ENCODE results near the gene SERPINB2.

SERPINB2 gene

DNA sequence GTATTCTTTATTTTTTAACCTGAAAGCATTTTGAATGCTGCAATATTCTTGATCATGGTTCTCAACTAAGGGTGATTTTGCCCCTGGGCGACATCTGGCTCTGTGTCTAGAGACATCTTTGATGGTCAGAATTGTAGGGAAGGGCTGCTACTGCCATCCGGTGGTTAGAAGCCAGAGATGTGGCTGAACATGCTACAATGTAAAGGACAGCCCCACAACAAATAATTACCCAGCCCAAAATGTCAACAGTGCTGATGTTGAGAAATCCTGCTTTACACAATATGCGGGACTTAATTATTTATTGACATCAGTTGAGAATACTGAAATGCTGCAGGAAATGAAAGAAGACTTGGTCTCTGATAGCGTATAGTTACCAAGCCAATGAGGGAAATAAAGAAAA lies 37.5 kb upstream of the SERPINB2 start:
- H3K27me3 ChIP-seq (ENCODE audit: control insufficient read depth in 3 of 3, insufficient read depth in 3 of 3, low read depth in 1 of 3, low read length in 3 of 3), result no peaks in the 10 kb centered on the region

DNA sequence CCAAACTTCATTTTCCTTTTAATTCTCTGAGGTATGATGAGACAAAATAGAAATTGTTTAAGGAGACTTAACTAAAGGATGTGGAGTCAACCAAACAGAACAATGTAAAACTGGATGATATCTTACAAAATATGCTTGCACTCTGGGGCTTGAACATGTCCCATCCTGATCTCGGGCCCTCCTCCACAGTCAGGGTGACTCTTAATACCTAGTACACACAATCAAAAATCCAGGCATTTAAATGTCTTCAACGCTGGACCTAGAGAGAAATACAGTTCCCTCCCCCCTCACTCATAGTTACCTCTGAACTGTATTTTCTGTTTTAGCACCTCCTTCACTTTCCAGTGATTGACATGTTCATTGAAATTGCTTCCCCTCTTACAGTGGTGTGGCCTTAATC lies 36.9 kb upstream of the SERPINB2 start:
- Histone ChIP-seq H3K9me3 (replicated peaks in 1 of 2; ENCODE audit: control insufficient read depth in 2 of 2, insufficient read depth in 1 of 2, low read depth in 1 of 2, low read length in 2 of 2) (no peaks in the 10 kb centered on the region), H3K36me3 (replicated peaks in 1 of 2; ENCODE audit: control insufficient read depth in 2 of 2, insufficient read depth in 2 of 2, low read length in 2 of 2) (no peaks in the 10 kb centered on the region), H3K23ac (ENCODE audit: low read depth, low read length, poor library complexity) (no peak overlapping the region), H2AK5ac (ENCODE audit: low read depth, low read length) (no peak overlapping the region), H3K79me1 (ENCODE audit: low read depth, low read length) (no peaks in the 10 kb centered on the region), H3K14ac (ENCODE audit: low read length) (no peak overlapping the region), H4K91ac (ENCODE audit: low read depth, low read length, poor library complexity) (no peak overlapping the region), H3K27ac (replicated peaks; ENCODE audit: low read length) (no peak overlapping the region), H2BK15ac (ENCODE audit: low read length) (no peak overlapping the region), H3K4me3 (ENCODE audit: low read length in 2 of 2) (no peak overlapping the region), H3K4ac (ENCODE audit: low read length) (no peak overlapping the region), H2BK120ac (ENCODE audit: low read depth, low read length) (no peak overlapping the region), H3K18ac (ENCODE audit: low read length) (no peak overlapping the region), H3K27me3 (ENCODE audit: control insufficient read depth in 3 of 3, insufficient read depth in 3 of 3, low read depth in 1 of 3, low read length in 3 of 3) (no peaks in the 10 kb centered on the region), H2BK12ac (ENCODE audit: low read length) (no peak overlapping the region), H3K9ac (ENCODE audit: low read depth, low read length, poor library complexity) (no peak overlapping the region), H3K4me2 (ENCODE audit: insufficient read depth, low read length, poor library complexity, severe bottlenecking) (no peak overlapping the region), H2AFZ (ENCODE audit: low read length) (no peak overlapping the region), H2BK5ac (ENCODE audit: low read length) (no peak overlapping the region), H4K8ac (ENCODE audit: low read depth, low read length) (no peak overlapping the region), H3K4me1 (ENCODE audit: control insufficient read depth in 2 of 2, insufficient read depth in 1 of 2, low read depth in 1 of 2, low read length in 2 of 2) (no peaks in the 10 kb centered on the region)
- no peak for DNase-seq (ENCODE audit: low spot score)
- whole genome bisulfite sequencing, 2 donors (ENCODE audit: extremely low coverage in 2 of 2, insufficient read length in 2 of 2, insufficient replicate concordance in 1 of 2), result no CpG with 5 or more reads among the region's 2 CpGs

More for the DNA sequence above, 37.5 kb upstream of the SERPINB2 start:
- Histone ChIP-seq H3K79me1 (ENCODE audit: low read depth, low read length) (no peaks in the 10 kb centered on the region), H3K4me2 (ENCODE audit: insufficient read depth, low read length, poor library complexity, severe bottlenecking) (no peak overlapping the region), H2AK5ac (ENCODE audit: low read depth, low read length) (no peak overlapping the region), H3K27ac (replicated peaks; ENCODE audit: low read length) (no peak overlapping the region), H2BK5ac (ENCODE audit: low read length) (no peak overlapping the region), H2BK120ac (ENCODE audit: low read depth, low read length) (no peak overlapping the region), H3K4me1 (ENCODE audit: control insufficient read depth in 2 of 2, insufficient read depth in 1 of 2, low read depth in 1 of 2, low read length in 2 of 2) (no peaks in the 10 kb centered on the region), H2AFZ (ENCODE audit: low read length) (no peak overlapping the region), H3K14ac (ENCODE audit: low read length) (no peak overlapping the region), H3K9me3 (replicated peaks in 1 of 2; ENCODE audit: control insufficient read depth in 2 of 2, insufficient read depth in 1 of 2, low read depth in 1 of 2, low read length in 2 of 2) (no peaks in the 10 kb centered on the region), H3K4ac (ENCODE audit: low read length) (no peak overlapping the region), H4K91ac (ENCODE audit: low read depth, low read length, poor library complexity) (no peak overlapping the region), H3K36me3 (replicated peaks in 1 of 2; ENCODE audit: control insufficient read depth in 2 of 2, insufficient read depth in 2 of 2, low read length in 2 of 2) (no peaks in the 10 kb centered on the region), H4K8ac (ENCODE audit: low read depth, low read length) (no peak overlapping the region), H2BK12ac (ENCODE audit: low read length) (no peak overlapping the region), H3K4me3 (ENCODE audit: low read length in 2 of 2) (no peak overlapping the region), H3K23ac (ENCODE audit: low read depth, low read length, poor library complexity) (no peak overlapping the region), H2BK15ac (ENCODE audit: low read length) (no peak overlapping the region), H3K18ac (ENCODE audit: low read length) (no peak overlapping the region), H3K9ac (ENCODE audit: low read depth, low read length, poor library complexity) (no peak overlapping the region)
- peak; percentile 6 for DNase-seq (ENCODE audit: low spot score)
- no CpG with 5 or more reads among the region's 4 CpGs for WGBS, 2 donors (ENCODE audit: extremely low coverage in 2 of 2, insufficient read length in 2 of 2, insufficient replicate concordance in 1 of 2)

DNA sequence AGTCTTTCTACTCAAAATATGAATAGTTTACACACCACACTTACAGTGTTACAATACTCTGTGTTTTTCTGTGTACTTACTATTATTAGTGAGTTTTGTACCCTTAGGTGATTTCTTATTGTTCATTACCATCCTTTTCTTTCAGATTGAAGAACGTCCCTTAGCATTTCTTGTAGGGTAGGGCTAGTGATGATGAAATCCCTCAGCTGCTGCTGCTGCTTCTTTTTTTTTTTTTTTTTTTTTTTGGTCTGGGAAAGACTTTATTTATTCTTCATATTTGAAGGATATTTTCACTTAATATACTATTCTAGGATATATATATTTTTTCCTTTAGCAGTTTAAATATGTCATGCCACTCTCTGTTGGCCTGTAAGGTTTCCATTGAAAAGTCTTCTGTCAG lies 29.0 kb upstream of the SERPINB2 start:
- Histone ChIP-seq H3K79me1 (ENCODE audit: low read depth, low read length) (no peaks in the 10 kb centered on the region), H3K9ac (ENCODE audit: low read depth, low read length, poor library complexity) (no peak overlapping the region), H3K4me1 (ENCODE audit: control insufficient read depth in 2 of 2, insufficient read depth in 1 of 2, low read depth in 1 of 2, low read length in 2 of 2) (no peaks in the 10 kb centered on the region), H2AK5ac (ENCODE audit: low read depth, low read length) (no peak overlapping the region), H2BK120ac (ENCODE audit: low read depth, low read length) (no peak overlapping the region), H2BK15ac (ENCODE audit: low read length) (no peak overlapping the region), H3K27ac (replicated peaks; ENCODE audit: low read length) (no peak overlapping the region), H2BK5ac (ENCODE audit: low read length) (no peak overlapping the region), H3K4ac (ENCODE audit: low read length) (no peak overlapping the region), H3K23ac (ENCODE audit: low read depth, low read length, poor library complexity) (no peak overlapping the region), H2BK12ac (ENCODE audit: low read length) (no peak overlapping the region), H2AFZ (ENCODE audit: low read length) (no peak overlapping the region), H3K27me3 (ENCODE audit: control insufficient read depth in 3 of 3, insufficient read depth in 3 of 3, low read depth in 1 of 3, low read length in 3 of 3) (no peaks in the 10 kb centered on the region), H3K4me2 (ENCODE audit: insufficient read depth, low read length, poor library complexity, severe bottlenecking) (no peak overlapping the region), H3K14ac (ENCODE audit: low read length) (no peak overlapping the region), H3K4me3 (ENCODE audit: low read length in 2 of 2) (no peak overlapping the region), H4K8ac (ENCODE audit: low read depth, low read length) (no peak overlapping the region), H3K9me3 (replicated peaks in 1 of 2; ENCODE audit: control insufficient read depth in 2 of 2, insufficient read depth in 1 of 2, low read depth in 1 of 2, low read length in 2 of 2) (no peaks in the 10 kb centered on the region), H3K18ac (ENCODE audit: low read length) (no peak overlapping the region), H4K91ac (ENCODE audit: low read depth, low read length, poor library complexity) (no peak overlapping the region), H3K36me3 (replicated peaks in 1 of 2; ENCODE audit: control insufficient read depth in 2 of 2, insufficient read depth in 2 of 2, low read length in 2 of 2) (no peaks in the 10 kb centered on the region)
- DNase-seq (ENCODE audit: low spot score), result no peak
- WGBS, 2 donors (ENCODE audit: extremely low coverage in 2 of 2, insufficient read length in 2 of 2, insufficient replicate concordance in 1 of 2), result no CpG with 5 or more reads among the region's 1 CpG

DNA sequence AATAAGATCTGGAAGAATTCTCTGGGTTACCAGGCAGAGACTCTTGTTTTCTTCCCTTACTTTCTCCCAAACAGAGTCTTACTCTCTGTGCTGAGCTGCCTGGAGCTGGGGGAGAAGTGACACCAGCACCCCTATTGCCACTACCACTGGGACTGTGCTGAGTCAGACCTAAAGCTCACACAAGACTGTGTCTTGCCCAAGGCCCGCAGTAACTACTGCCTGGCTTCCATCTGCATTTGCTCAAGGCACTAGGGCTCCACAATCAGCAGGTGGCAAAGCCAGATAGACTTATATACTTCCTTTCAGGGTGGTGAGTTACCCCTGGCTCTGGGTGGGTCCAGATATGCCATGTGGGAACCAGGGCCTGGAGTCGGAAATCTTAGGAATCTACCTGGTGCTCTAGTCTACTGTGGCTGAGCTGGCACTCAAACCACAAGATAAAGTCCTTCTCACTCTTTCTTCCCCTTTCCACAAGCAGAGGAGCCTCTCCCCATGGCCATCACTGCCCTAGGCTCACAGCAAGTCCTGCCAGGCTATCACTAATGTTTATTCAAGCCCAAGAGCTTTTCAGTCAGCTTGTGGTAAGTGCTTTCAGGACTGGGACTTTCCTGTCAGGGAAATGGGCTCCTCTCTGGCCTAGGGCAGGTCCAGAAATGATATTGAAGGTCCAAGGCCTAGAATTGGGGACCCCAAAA lies 27.6 kb upstream of the SERPINB2 start:
- Histone ChIP-seq H3K9me3 (replicated peaks in 1 of 2; ENCODE audit: control insufficient read depth in 2 of 2, insufficient read depth in 1 of 2, low read depth in 1 of 2, low read length in 2 of 2) (no peaks in the 10 kb centered on the region), H3K4me2 (ENCODE audit: insufficient read depth, low read length, poor library complexity, severe bottlenecking) (no peak overlapping the region), H3K27ac (replicated peaks; ENCODE audit: low read length) (no peak overlapping the region), H3K27me3 (ENCODE audit: control insufficient read depth in 3 of 3, insufficient read depth in 3 of 3, low read depth in 1 of 3, low read length in 3 of 3) (no peaks in the 10 kb centered on the region), H2BK120ac (ENCODE audit: low read depth, low read length) (no peak overlapping the region), H2AFZ (ENCODE audit: low read length) (no peak overlapping the region), H3K18ac (ENCODE audit: low read length) (no peak overlapping the region), H3K4me1 (ENCODE audit: control insufficient read depth in 2 of 2, insufficient read depth in 1 of 2, low read depth in 1 of 2, low read length in 2 of 2) (no peaks in the 10 kb centered on the region), H3K4ac (ENCODE audit: low read length) (no peak overlapping the region), H3K9ac (ENCODE audit: low read depth, low read length, poor library complexity) (no peak overlapping the region), H3K36me3 (replicated peaks in 1 of 2; ENCODE audit: control insufficient read depth in 2 of 2, insufficient read depth in 2 of 2, low read length in 2 of 2) (no peaks in the 10 kb centered on the region), H3K4me3 (ENCODE audit: low read length in 2 of 2) (no peak overlapping the region), H2BK15ac (ENCODE audit: low read length) (no peak overlapping the region), H4K91ac (ENCODE audit: low read depth, low read length, poor library complexity) (no peak overlapping the region), H3K14ac (ENCODE audit: low read length) (no peak overlapping the region), H4K8ac (ENCODE audit: low read depth, low read length) (no peak overlapping the region), H3K79me1 (ENCODE audit: low read depth, low read length) (no peaks in the 10 kb centered on the region), H2BK12ac (ENCODE audit: low read length) (no peak overlapping the region), H3K23ac (ENCODE audit: low read depth, low read length, poor library complexity) (no peak overlapping the region), H2BK5ac (ENCODE audit: low read length) (no peak overlapping the region), H2AK5ac (ENCODE audit: low read depth, low read length) (no peak overlapping the region)
- no peak for DNase-seq (ENCODE audit: low spot score)
- no CpG with 5 or more reads among the region's 2 CpGs for WGBS, 2 donors (ENCODE audit: extremely low coverage in 2 of 2, insufficient read length in 2 of 2, insufficient replicate concordance in 1 of 2)

Measured in neuronal stem cell (in vitro differentiated cells).